ENCODE results near the gene CMTM3. TPM values are rescaled to one million over a fixed set of nuclear protein-coding genes. Genes with fewer than 3 reads are reported as not detected.

Gene CMTM3
- total RNA-seq, 1 experiment from 2014 or later: 4.3 TPM

- H3K27ac Mint-ChIP-seq (ENCODE audit: low read depth, unreplicated experiment): no peak overlapping the region
- H3K36me3 Mint-ChIP-seq (ENCODE audit: insufficient read depth, unreplicated experiment): no peaks in the 10 kb centered on the region
- POLR2A ChIA-PET: interaction anchor here (1.6 kb wide), 1 partner anchor 22 kb away, joined by 3 read pairs; the partner anchor contains the start of gene CKLF
- no peaks in the 10 kb centered on the region for H3K9me3 Mint-ChIP-seq (ENCODE audit: unreplicated experiment)
- intact Hi-C loops (cut with micrococcal nuclease): no loop called here
- peaks cover 6% of the 10 kb centered on the region for H3K4me1 Mint-ChIP-seq (ENCODE audit: insufficient read depth, unreplicated experiment)
- no TSS peak for BruUV-seq (replicated peaks)
- DNase-seq (ENCODE audit: unreplicated experiment): no peak
- CTCF ChIA-PET: interaction anchor here (0.6 to 2.8 kb wide), 6 partner anchors 11 to 170 kb away, joined by 3 to 11 read pairs (median 3); no protein-coding TSS in a partner anchor
- TF ChIP-seq CTCF (IDR thresholded peaks at IDR 0.05; ENCODE audit: unreplicated experiment): no peak
- H3K4me3 Mint-ChIP-seq (ENCODE audit: unreplicated experiment): no peak overlapping the region
- no peaks in the 10 kb centered on the region for H3K27me3 Mint-ChIP-seq (ENCODE audit: insufficient read depth, unreplicated experiment)
Observed at GRCh38 chr16:66575060-66575459, 29.4 kb upstream of the CMTM3 start.

GRCh38 chr16:66576296-66576695, 28.2 kb upstream of the CMTM3 start:
- CTCF ChIA-PET: interaction anchor here (1.3 to 1.6 kb wide), 2 partner anchors 12 to 169 kb away, joined by 3 read pairs; no protein-coding TSS in a partner anchor
- H3K4me1 Mint-ChIP-seq (ENCODE audit: insufficient read depth, unreplicated experiment): peaks cover 15% of the 10 kb centered on the region
- H3K36me3 Mint-ChIP-seq (ENCODE audit: insufficient read depth, unreplicated experiment): no peaks in the 10 kb centered on the region
- no peaks in the 10 kb centered on the region for H3K9me3 Mint-ChIP-seq (ENCODE audit: unreplicated experiment)
- no peaks in the 10 kb centered on the region for H3K27me3 Mint-ChIP-seq (ENCODE audit: insufficient read depth, unreplicated experiment)
- no peak for TF ChIP-seq CTCF (IDR thresholded peaks at IDR 0.05; ENCODE audit: unreplicated experiment)
- intact Hi-C loops (cut with micrococcal nuclease): no loop called here
- POLR2A ChIA-PET: interaction anchor here (1.0 kb wide), 1 partner anchor 23 kb away, joined by 4 read pairs; no protein-coding TSS in a partner anchor
- H3K27ac Mint-ChIP-seq (ENCODE audit: low read depth, unreplicated experiment): no peak overlapping the region
- BruUV-seq (replicated peaks): no TSS peak
- no peak overlapping the region for H3K4me3 Mint-ChIP-seq (ENCODE audit: unreplicated experiment)
- DNase-seq (ENCODE audit: unreplicated experiment): no peak

- ChIA-PET CTCF (interaction anchor here (0.7 to 4.0 kb wide), 5 partner anchors 14 to 118 kb away, joined by 3 to 19 read pairs (median 10); no protein-coding TSS in a partner anchor), POLR2A (interaction anchor here (1.4 kb wide), 1 partner anchor 9 kb away, joined by 8 read pairs; no protein-coding TSS in a partner anchor)
- Mint-ChIP-seq H3K36me3 (ENCODE audit: insufficient read depth, unreplicated experiment) (no peaks in the 10 kb centered on the region), H3K9me3 (ENCODE audit: unreplicated experiment) (no peaks in the 10 kb centered on the region), H3K4me1 (ENCODE audit: insufficient read depth, unreplicated experiment) (peaks cover 22% of the 10 kb centered on the region), H3K27ac (ENCODE audit: low read depth, unreplicated experiment) (no peak within 1 kb of the TSS), H3K4me3 (ENCODE audit: unreplicated experiment) (no peak within 1 kb of the TSS), H3K27me3 (ENCODE audit: insufficient read depth, unreplicated experiment) (no peaks in the 10 kb centered on the region)
- intact Hi-C loops (cut with micrococcal nuclease): no loop called here
- TF ChIP-seq CTCF (IDR thresholded peaks at IDR 0.05; ENCODE audit: unreplicated experiment): no peak
- no peak for DNase-seq (ENCODE audit: unreplicated experiment)
- BruUV-seq (replicated peaks): no TSS peak
Observed at GRCh38 chr16:66578651-66579531, 25.6 kb upstream of the CMTM3 start, which contains the start of gene CMTM2. Gene CMTM2 (plus strand): TSS chr16:66579463. CDS start chr16:66579608, 145 bp downstream.

GRCh38 chr16:66580605-66581209, 23.8 kb upstream of the CMTM3 start:
- no peak for TF ChIP-seq CTCF (IDR thresholded peaks at IDR 0.05; ENCODE audit: unreplicated experiment)
- H3K4me1 Mint-ChIP-seq (ENCODE audit: insufficient read depth, unreplicated experiment): peaks cover 22% of the 10 kb centered on the region
- peak; percentile 85 for DNase-seq (ENCODE audit: unreplicated experiment)
- H3K4me3 Mint-ChIP-seq (ENCODE audit: unreplicated experiment): no peak overlapping the region
- ChIA-PET POLR2A (interaction anchor here (0.7 to 3.7 kb wide), 8 partner anchors 10 to 173 kb away, joined by 3 to 23 read pairs (median 4); no protein-coding TSS in a partner anchor), CTCF (interaction anchor here (0.5 to 4.0 kb wide), 12 partner anchors 10 to 287 kb away, joined by 3 to 19 read pairs (median 4); no protein-coding TSS in a partner anchor)
- intact Hi-C loops (cut with micrococcal nuclease): no loop called here
- H3K36me3 Mint-ChIP-seq (ENCODE audit: insufficient read depth, unreplicated experiment): peaks cover 6% of the 10 kb centered on the region
- no peaks in the 10 kb centered on the region for H3K9me3 Mint-ChIP-seq (ENCODE audit: unreplicated experiment)
- no TSS peak for BruUV-seq (replicated peaks)
- no peaks in the 10 kb centered on the region for H3K27me3 Mint-ChIP-seq (ENCODE audit: insufficient read depth, unreplicated experiment)
- peak overlapping the region; percentile 32 for H3K27ac Mint-ChIP-seq (ENCODE audit: low read depth, unreplicated experiment)
